HG03025 (cell line): ENCODE data around the gene MAGI2.
"Not testable (repeated sequence)": the region's sequence is repeated elsewhere in the genome, so short reads cannot be mapped to it uniquely, and the experiment has no call there.

Source experiments
- ATAC-seq: cut with Tn5 transposase; IDR thresholded peaks from one replicate; pipeline ENCODE4 v1.9.1; 2021; ENCODE audit warnings: mild to moderate bottlenecking, moderate library complexity; ENCODE audit not compliant: unreplicated experiment, low FRiP score

Gene MAGI2

DNA sequence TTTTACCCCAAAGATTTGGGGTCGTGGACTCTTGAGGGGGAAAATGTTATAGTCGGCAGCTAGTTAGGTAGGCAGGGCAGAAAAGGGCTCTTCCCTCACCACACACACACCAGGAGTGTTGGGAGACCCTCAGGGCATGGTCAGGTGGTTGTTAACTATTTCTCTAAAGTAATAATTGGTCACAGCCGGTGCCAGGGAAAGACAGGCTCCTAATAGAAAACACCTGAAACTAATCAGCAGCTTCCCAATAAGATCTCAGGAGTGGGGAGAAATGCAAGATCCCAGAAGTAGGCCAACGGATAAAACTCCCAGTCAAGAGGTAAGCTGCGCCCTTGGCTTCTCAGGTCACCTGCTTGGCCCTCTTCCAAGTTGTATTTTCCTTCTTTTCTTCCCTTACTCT is 1441.8 kb downstream of the MAGI2 start:
- ATAC-seq, result no peak

DNA sequence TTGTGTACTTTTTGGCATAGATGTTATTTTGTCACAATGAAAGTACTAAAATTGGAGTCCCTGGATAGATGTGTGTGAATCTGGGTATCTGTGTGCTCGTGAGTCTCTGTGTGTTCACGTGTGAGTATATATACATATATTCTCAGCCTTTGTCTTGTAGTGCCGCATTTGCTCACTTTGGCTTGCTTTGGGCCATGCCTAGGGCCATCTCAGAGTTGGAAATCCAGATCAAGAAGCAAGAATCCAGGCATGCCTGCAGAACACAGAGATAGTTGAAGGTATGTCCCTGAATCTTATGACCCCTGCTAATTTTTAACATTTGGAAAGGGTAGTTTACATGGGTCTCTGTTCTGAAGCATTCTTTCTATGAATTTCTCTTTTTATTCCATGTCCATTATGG is 1446.2 kb downstream of the MAGI2 start:
- no peak for ATAC-seq

DNA sequence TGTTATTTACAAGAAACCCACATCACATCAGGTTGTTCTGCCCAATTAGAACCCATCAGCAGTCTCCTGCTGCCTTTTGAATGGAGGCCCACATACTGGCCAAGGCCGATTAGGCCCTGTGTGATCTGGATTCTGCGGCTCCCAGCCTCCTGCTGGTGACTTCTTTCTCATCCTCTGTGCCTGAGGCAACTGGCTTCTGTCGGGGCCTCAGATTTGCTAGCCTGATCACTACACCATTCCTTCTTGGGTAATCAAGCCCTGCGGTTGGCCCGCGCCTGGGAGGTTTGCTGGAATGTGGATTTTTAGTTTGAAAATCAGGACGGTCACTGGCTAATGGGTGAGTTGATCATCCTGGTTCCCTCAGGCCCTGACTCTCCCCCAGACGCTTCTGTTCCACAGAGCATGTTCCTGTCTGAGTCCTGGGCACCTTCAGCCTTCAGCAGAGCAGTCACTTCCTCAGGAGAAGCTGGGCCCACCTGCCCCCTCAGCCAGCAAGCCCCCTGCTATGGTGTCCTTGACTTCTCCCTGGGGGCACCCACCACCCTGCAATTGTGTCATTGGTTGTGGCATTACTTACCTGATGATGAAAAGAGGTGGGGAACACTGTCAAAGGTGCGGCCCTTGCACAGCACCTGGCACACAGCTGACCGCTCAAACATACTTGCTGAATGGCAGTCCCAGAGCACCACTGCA is 1447.3 kb downstream of the MAGI2 start:
- ATAC-seq, result no peak

DNA sequence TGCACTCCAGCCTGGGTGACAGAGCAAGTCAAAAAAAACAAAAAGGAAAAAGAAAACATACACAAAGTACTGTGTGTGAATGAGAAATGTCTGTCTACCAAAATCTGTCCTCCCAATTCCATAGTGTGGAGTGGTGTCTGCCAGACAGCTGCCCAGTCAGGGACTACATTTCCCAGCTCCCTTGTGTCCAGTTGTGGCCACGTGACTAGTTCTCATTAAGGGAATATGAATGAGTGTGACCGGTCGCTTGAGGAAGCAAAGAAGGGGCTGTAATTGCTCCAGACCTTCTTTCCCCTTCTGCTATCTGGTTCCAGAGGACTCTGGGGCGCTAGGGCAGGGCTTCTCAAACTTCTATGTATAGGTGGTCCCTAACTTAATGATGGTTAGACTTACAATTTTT is 1450.8 kb downstream of the MAGI2 start:
- ATAC-seq, result no peak

DNA sequence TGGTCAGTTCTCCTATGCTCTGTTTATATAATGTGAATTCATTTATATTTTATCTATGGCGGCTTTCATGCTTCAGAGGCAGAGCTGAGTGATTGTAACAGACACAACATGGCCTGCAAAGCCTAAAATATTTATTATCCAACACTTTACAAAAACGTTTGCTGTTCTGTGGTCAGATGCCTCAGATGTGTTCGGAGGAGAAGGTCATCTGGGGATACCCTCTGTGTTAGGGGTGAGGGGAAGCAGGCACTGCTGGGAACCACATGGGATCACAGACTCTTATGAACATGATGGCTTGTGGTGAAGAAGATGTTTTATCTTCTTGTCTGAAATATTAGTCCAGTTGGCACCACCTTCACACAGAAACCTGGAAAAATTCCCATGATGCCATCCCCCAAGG is 1451.4 kb downstream of the MAGI2 start:
- no peak for ATAC-seq

DNA sequence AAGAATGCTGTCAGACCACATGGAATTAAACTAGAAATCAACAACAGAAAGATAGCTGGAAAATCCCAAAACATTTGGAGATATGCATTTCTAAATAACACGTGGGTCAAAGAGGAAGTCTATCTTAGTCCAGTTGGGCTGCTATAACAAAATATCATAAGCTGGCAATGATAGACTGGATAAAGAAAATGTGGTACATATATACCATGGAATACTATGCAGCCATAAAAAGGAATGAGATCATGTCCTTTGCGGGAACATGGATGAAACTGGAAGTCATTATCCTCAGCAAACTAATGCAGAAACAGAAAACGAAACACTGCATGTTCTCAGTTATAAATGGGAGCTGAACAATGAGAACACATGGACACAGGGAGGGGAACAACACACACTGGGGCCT is 1454.3 kb downstream of the MAGI2 start:
- not testable (repeated sequence) for ATAC-seq

DNA sequence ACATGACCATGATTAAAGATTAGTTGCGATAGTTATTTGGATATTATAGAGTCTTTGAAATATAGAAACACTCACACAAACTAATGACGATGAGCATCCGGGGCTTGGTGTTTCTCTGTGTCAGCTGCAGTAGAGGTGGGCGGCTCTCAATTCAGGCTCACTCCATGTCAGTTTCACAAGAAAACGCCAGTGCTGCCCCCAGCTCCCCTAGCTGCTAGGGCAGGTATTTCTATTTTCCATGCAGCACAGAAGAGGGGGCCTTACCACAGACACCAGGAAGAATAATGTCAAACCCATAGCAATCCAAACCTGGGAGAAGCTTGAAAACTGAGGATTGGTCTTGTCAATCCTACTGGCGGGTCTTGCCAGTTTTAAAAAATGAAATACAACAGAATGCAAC is 1457.8 kb downstream of the MAGI2 start:
- no peak for ATAC-seq

DNA sequence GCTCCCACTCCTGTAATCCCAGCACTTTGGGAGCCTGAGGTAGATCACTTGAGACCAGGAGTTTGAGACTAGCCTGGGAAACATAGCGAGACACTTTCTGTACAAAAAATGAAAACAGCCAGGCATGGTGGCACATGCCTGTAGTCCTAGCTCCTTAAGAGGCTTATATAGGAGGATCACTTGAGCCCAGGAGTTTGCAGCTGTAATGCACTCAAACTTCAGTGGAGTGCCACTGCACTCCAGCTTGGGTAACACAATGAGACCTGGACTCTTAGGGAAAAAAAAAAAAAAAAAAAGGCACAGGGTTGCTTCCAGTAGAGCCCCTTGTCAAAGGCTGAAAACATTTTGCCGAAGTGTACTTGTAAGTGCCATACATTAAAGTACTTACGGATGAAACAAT is 1459.6 kb downstream of the MAGI2 start:
- no peak for ATAC-seq

DNA sequence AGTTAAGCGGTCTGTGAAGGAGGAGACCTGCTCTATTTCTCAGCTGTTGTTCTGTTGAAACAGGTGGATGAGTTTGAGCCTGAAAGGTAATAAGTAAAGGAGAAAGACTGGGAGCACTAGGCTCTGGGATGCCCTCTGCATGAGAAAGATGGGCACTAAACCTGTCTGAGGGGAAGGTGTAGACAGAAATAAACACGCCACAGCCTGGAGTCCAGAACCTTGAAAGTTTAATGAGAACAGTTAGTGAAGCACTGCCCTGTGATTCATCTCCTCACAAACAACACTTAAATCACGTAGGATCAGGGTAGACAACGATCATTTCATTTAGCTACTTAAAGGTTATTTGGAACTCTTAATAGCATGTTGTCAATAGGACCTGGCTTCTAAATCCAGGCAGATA is 1461.8 kb downstream of the MAGI2 start:
- ATAC-seq, result no peak

DNA sequence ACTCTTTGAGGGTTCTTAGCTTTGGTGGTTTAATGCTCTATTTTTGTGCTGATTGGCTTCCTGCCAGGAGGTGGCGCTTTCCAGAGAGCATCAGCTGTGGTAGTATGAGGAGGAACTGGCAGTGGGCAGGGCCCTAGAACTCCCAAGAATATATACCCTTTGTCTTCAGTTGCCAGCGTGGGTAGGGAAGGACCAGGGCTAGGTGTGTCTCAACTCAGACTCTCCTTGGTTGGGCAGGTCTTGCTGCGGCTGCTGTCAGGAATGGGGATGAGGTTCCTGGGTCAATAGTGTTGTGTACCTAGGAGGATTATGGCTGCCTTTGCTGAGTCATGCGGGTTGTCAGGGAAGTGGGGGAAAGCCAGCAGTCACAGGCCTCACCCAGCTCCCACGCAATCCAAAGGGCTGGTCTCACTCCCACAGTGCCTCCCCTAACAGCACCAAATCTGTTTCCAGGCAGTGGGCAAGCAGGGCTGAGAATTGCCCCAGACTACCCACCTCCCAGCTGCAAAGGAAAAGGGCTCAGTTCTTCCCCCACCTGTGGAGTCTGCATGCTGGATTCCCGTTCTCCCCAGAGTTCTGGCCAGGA is 1463.4 kb downstream of the MAGI2 start:
- ATAC-seq, result no peak

DNA sequence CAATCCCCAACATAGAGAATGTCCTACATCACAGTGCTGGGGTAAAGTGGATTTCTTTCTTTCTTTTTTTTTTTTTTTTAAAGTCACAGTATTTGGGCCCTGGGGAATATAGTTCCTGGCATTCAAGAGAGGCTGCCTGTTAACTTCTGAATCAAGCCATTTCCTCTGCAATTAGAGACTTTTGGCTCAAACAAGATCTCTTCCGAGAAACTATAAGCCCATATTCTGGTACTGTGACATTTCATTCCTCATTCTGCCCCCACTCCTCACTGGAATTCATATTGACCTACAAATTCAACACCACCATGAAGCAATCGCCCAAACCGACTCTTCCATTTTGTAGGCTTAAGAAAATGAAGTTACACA is 1467.5 kb downstream of the MAGI2 start:
- no peak for ATAC-seq

DNA sequence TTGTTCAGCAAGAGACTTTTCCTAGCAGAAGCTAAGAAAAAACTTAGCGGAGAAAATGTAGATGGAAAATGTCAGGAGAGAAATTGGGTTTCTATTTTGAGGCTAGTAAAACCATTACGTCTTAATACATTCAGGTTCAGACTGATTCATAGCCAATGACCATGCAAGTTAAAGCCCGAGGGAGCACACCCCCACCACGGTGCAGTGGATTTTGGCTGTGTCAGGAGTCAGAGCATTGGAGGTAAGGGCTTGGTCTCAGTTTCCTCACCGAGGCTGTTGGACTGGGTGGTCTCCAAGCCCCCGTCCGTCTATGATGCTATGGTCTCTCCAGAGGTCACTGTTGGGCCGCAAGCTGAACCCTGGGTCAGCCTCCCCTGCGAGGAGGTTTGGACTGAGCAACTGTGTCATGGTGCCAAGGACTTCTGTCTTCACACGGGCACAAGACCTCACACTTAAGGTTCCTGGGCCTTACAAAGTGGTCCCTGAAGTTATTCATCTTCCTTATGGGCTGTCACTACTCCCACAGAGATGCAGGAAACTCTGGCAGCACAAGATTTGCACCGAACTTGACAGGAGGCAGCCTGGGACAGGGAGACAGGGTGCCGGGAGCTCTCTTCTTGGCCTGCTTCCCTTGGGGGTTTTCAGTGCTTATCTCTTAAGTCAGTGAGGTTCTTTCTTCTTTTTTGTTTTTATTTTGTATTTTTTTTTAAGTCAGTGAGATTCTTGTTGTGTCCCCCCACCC is 1468.1 kb downstream of the MAGI2 start:
- no peak for ATAC-seq

DNA sequence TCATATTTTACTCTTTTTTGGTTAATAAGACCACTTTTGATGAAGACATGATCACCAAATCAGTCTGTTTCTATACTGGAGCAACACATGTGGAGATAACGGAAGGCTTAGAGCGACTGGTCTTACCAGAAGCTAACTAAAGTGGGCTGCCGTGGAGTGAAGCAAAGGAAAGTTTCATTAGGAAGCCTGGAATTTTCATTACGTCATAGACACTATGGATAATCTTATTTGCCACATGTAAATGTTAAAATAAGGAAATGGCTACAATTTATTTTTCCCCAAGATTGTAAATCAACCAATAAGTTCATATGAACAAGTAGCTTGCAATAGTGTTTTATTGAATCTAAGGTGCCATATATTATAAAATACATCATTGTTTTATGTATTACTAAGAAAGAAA is 1469.5 kb downstream of the MAGI2 start:
- ATAC-seq, result no peak

DNA sequence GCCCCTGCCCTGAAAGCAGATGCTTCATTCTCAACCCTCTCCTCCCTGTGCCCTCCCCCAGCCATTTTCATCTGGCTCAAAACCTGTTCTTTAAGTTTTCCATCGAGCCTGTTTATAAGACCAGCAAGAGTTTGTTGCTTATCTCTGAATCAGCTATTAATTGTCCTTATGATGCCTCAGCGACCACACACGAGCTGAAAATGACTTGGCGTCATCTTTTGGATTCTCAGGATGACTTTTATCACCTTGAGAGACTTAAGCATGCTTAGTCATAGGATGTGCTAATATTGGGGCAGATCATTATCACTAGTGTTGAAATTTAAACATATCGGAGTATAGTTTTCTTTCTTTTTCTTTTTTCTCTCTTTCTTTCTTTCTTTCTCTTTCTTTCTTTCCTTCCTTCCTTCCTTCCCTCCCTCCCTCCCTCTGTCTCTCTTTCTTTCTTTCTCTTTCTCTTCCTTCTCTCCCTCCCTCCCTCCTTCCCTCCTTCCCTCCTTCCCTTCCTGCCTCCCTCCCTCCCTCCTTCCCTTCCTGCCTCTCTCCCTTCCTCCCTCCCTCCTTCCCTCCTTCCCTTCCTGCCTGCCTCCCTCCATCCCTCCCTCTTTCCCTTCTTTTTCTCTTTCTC is 1470.4 kb downstream of the MAGI2 start:
- ATAC-seq, result no peak

DNA sequence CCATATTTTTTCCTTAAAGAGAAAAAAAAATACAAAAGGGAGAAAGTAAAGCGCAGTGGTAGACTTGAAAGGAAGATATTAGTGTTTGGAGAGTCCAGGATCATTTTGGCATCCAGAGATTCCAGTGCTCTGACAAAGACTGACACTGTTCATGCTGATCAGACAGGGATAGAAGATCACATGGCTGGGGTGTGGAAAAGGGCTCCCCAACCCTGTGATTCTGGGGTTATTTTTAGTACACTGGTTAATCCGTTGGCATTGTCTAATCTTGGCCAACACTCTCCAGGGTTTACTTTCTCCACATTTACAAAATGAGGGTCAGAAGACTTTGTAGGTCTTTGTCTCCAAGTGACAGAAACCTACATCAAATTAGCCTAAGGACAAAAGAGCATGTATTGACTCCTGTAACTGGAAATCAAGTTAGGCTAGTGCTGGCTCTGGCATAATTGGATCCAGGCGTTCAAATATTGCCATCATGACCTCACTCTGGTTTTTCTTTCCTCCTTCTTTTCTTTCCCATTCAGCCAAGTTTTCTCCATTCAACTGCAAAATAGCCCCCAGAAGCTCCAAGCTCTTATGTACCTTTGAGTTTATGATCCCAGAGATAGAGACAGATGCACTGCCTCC is 1473.3 kb downstream of the MAGI2 start:
- no peak for ATAC-seq

DNA sequence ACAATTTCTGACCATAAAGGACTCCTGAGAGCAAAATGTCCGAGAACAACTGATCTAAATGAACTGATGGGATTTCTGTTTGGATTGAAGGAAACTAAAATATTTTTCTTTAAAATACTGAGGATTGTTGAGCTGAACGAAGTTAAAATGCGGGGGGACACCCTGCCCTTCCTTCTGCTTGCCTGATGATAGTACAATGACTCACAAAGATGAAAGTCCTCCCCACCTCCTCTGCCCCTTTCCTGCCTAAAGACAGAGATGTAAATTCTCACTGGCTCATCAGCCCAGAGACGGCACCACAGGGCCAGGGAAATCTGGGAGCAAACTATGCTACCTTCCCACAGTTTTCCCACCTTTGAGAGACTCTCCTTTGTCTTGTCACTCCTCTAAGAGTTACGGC is 1474.2 kb downstream of the MAGI2 start:
- ATAC-seq, result no peak

DNA sequence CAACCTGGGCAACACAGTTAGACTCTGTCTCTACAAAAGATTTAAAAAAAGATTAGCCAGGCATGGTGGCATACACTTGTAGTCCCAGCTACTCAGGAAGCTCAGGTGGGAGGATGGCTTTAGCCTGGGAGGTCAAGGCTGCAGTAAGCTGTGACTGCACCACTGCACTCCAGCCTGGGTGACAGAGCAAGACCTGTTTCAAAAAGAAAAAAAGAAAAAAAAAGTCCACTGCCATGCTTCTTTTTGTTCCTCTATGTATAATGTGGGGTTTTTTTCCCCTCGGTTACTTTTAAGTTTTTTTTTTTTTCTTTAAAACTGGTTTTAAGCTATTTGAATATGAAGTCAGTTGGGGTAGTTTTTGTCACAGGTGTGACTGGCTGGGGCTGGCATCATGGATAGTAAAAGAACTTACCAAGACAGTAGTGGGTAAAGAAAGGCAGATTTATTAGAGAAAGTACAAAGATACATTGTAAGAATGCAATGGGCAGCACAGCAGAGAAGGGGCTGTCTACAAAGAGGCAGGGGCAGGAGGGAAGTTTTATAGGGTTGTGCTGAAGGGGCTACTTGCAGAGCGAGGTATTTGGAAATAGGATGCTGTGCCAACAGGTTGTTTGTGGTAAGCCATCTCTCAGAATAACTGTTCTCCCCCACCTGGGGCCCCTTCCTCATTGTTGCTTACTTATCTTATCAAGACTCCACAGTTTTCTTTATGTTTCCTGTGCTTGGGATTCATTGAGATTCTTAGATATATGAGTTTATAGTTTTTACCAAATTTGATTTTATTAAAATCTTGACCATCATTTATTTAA is 1477.6 kb downstream of the MAGI2 start:
- no peak for ATAC-seq

DNA sequence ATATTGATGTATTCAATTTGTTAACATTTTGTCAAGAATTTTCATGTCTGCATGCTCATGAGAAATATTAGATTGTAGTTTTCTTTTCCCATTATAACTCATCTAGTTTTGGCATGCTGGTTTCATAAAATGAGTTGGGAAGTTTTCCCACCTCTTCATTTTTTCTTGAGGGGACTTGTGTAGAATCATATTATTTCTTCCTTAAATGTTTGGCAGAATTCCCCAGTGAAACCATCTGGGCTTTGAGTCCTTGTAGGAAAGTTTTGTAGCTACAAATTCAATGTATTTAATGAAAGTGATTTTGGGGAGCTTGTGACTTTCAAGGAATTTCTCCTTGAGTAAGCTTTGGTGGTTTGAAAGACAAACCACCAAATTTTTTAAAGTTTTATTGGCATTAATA is 1481.7 kb downstream of the MAGI2 start:
- no peak for ATAC-seq

DNA sequence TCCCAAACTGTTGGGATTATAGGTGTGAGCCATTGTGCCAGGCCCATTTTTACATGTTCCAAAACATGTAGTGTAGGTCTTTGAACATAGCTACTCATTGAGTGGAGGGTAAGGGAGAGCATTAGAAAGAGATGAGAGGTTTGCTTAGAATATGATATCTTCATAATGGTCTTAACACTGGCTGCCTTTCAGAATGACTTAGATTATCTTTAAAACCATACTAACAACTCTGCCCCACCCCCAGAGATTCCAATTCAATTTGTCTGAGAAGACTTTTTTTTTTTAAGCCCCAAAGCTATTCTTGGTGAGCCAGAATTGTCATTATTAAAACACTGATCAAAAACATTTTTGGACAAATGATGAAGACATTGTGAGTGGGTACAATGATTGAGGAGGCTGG is 1486.0 kb downstream of the MAGI2 start:
- ATAC-seq, result no peak
